OCI-LY1 (cell line): ENCODE measurements around the gene REPS1.

Source experiments
- H2AFZ ChIP-seq: fragments of 200-600 bp; sonication (generic), shearing (Covaris generic); 2 replicates; pipeline ENCODE4 v1.6.0; 2014; ENCODE audit warnings: antibody characterized with exemption, mild to moderate bottlenecking, low read length
- H3F3A ChIP-seq: fragments of 200-600 bp; sonication (generic), shearing (Covaris generic); 2 replicates; pipeline ENCODE4 v1.6.0; 2014; ENCODE audit warnings: mild to moderate bottlenecking, antibody characterized with exemption, low read length, moderate library complexity; ENCODE audit not compliant: insufficient read depth
- H3K27ac ChIP-seq: fragments of 200-600 bp; sonication (generic); 2 replicates; pipeline ENCODE4 v1.5.1; 2014; ENCODE audit warnings: low read length, mixed run types, mild to moderate bottlenecking, low read depth; ENCODE audit not compliant: poor library complexity, severe bottlenecking
- H3K27me3 ChIP-seq: fragments of 200-600 bp; sonication (generic); 2 replicates; pipeline ENCODE4 v1.6.0; 2014; ENCODE audit warnings: antibody characterized with exemption, mild to moderate bottlenecking, low read length, moderate library complexity; ENCODE audit not compliant: insufficient read depth
- H3K36me3 ChIP-seq: fragments of 200-600 bp; sonication (generic); 2 replicates; pipeline ENCODE4 v1.6.1; 2014; ENCODE audit warnings: mild to moderate bottlenecking, antibody characterized with exemption, low read length, moderate library complexity, mixed read lengths; ENCODE audit not compliant: insufficient read depth
- H3K4me1 ChIP-seq: fragments of 200-600 bp; sonication (generic); 2 replicates; pipeline ENCODE4 v1.5.1; 2014; ENCODE audit warnings: mild to moderate bottlenecking, low read length, moderate library complexity; ENCODE audit not compliant: insufficient read depth, severe bottlenecking
- H3K4me2 ChIP-seq: fragments of 200-600 bp; sonication (generic), shearing (Covaris generic); 2 replicates; pipeline ENCODE4 v1.6.1; 2014; ENCODE audit warnings: low read length
- H3K4me3 ChIP-seq: fragments of 200-600 bp; sonication (generic); 2 replicates; pipeline ENCODE4 v1.5.1; 2014; ENCODE audit warnings: low read length, low read depth, mild to moderate bottlenecking, mixed read lengths; ENCODE audit not compliant: poor library complexity, severe bottlenecking
- H3K79me2 ChIP-seq: fragments of 200-600 bp; shearing (Covaris generic); 2 replicates; pipeline ENCODE4 v1.6.1; 2016; ENCODE audit warnings: mixed run types, low read length, mixed read lengths; ENCODE audit not compliant: insufficient read depth
- H3K9ac ChIP-seq: fragments of 200-600 bp; sonication (generic), shearing (Covaris generic); 2 replicates; pipeline ENCODE4 v1.6.1; 2014; ENCODE audit warnings: mild to moderate bottlenecking, low read length, mixed read lengths
- H3K9me2 ChIP-seq: fragments of 200-600 bp; sonication (generic), shearing (Covaris generic); 2 replicates; pipeline ENCODE4 v1.6.1; 2014; ENCODE audit warnings: low read depth, mild to moderate bottlenecking, low read length, mixed read lengths
- H3K9me3 ChIP-seq: fragments of 200-600 bp; shearing (Covaris generic); 2 replicates; pipeline ENCODE4 v1.6.1; 2014; ENCODE audit warnings: low read length, mixed read lengths
- H4K20me1 ChIP-seq: fragments of 200-600 bp; sonication (generic), shearing (Covaris generic); 2 replicates; pipeline ENCODE4 v1.6.0; 2016; ENCODE audit warnings: mild to moderate bottlenecking, low read length; ENCODE audit not compliant: insufficient read depth
- EZH2 ChIP-seq: fragments of 200-600 bp; sonication (generic), shearing (Covaris generic); IDR thresholded peaks from 2 replicates; pipeline ENCODE4 v1.8.0; 2017; ENCODE audit warnings: borderline replicate concordance, mixed run types, mild to moderate bottlenecking, antibody characterized with exemption, low read length, moderate library complexity, mixed read lengths
- TF ChIP-seq, protein P1 (sequence below): fragments of 200-600 bp; sonication (generic), shearing (Covaris generic); IDR thresholded peaks from 2 replicates; pipeline ENCODE4 v1.5.1; 2017; ENCODE audit warnings: mild to moderate bottlenecking, antibody characterized with exemption, low read length, moderate library complexity, mixed read lengths

Gene REPS1

GRCh38 chr6:138970159-138970558 is 17.9 kb downstream of the REPS1 start:
- no peaks in the 10 kb centered on the region for H3F3A ChIP-seq
- H3K79me2 ChIP-seq: peaks cover 62% of the 10 kb centered on the region
- no peak overlapping the region for H3K27ac ChIP-seq
- H3K4me2 ChIP-seq: no peak overlapping the region
- H3K36me3 ChIP-seq: no peaks in the 10 kb centered on the region
- no peak overlapping the region for H3K9ac ChIP-seq
- no peaks in the 10 kb centered on the region for H3K9me2 ChIP-seq
- no peak overlapping the region for H2AFZ ChIP-seq
- no peaks in the 10 kb centered on the region for H3K27me3 ChIP-seq
- H4K20me1 ChIP-seq: no peaks in the 10 kb centered on the region
- no peak overlapping the region for H3K4me3 ChIP-seq
- H3K9me3 ChIP-seq: no peaks in the 10 kb centered on the region
- TF ChIP-seq, protein P1, sequence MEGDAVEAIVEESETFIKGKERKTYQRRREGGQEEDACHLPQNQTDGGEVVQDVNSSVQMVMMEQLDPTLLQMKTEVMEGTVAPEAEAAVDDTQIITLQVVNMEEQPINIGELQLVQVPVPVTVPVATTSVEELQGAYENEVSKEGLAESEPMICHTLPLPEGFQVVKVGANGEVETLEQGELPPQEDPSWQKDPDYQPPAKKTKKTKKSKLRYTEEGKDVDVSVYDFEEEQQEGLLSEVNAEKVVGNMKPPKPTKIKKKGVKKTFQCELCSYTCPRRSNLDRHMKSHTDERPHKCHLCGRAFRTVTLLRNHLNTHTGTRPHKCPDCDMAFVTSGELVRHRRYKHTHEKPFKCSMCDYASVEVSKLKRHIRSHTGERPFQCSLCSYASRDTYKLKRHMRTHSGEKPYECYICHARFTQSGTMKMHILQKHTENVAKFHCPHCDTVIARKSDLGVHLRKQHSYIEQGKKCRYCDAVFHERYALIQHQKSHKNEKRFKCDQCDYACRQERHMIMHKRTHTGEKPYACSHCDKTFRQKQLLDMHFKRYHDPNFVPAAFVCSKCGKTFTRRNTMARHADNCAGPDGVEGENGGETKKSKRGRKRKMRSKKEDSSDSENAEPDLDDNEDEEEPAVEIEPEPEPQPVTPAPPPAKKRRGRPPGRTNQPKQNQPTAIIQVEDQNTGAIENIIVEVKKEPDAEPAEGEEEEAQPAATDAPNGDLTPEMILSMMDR: no peak
- TF ChIP-seq EZH2: no peak
- H3K4me1 ChIP-seq: no peaks in the 10 kb centered on the region

DNA sequence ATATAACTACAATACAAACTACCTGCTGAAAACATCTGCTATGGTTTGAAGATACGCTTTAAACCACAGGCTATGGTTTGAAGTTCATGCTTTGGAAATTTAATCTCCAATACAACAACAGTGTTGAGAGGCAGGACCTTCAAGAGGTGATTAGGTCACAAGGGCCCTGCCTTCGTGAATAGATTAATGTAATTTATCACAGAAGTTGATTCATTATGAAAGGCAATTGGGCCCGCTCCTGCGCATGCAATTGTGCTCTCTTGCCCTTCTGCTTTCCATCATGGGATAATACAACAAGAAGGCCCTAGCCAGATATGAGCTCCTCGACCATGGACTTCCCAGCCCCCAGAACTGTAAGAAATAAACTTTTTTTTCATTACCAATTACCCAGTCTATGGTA is 21.2 kb downstream of the REPS1 start:
- no peak overlapping the region for H2AFZ ChIP-seq

GRCh38 chr6:138965971-138966370 is 22.1 kb downstream of the REPS1 start:
- H3K27me3 ChIP-seq: no peaks in the 10 kb centered on the region
- H3K36me3 ChIP-seq: no peaks in the 10 kb centered on the region
- TF ChIP-seq, protein P1: no peak
- no peak for TF ChIP-seq EZH2
- no peaks in the 10 kb centered on the region for H3K4me1 ChIP-seq
- H3K4me3 ChIP-seq: no peak overlapping the region
- H3F3A ChIP-seq: no peaks in the 10 kb centered on the region
- H3K4me2 ChIP-seq: no peak overlapping the region
- peaks cover 49% of the 10 kb centered on the region for H3K79me2 ChIP-seq
- H4K20me1 ChIP-seq: no peaks in the 10 kb centered on the region
- no peak overlapping the region for H3K27ac ChIP-seq
- no peaks in the 10 kb centered on the region for H3K9me2 ChIP-seq
- no peak overlapping the region for H2AFZ ChIP-seq
- no peak overlapping the region for H3K9ac ChIP-seq
- no peaks in the 10 kb centered on the region for H3K9me3 ChIP-seq

More for the DNA sequence above, 21.2 kb downstream of the REPS1 start:
- no peak overlapping the region for H3K4me3 ChIP-seq
- no peaks in the 10 kb centered on the region for H3K4me1 ChIP-seq
- no peaks in the 10 kb centered on the region for H3K9me3 ChIP-seq
- H3K36me3 ChIP-seq: no peaks in the 10 kb centered on the region
- H3K27ac ChIP-seq: no peak overlapping the region
- TF ChIP-seq, protein P1: no peak
- no peak for TF ChIP-seq EZH2
- H3K9me2 ChIP-seq: no peaks in the 10 kb centered on the region
- H3K27me3 ChIP-seq: no peaks in the 10 kb centered on the region
- no peaks in the 10 kb centered on the region for H3F3A ChIP-seq
- H3K9ac ChIP-seq: no peak overlapping the region
- peaks cover 47% of the 10 kb centered on the region for H3K79me2 ChIP-seq
- H3K4me2 ChIP-seq: no peak overlapping the region
- no peaks in the 10 kb centered on the region for H4K20me1 ChIP-seq
